AG04450 (cell line): Measurements from ENCODE around the gene SLC8A1. TPM values are rescaled to one million over a fixed set of nuclear protein-coding genes. Genes with fewer than 3 reads are reported as not detected.

Source experiments
- CTCF ChIA-PET: fragments of 300-600, 350-600 bp; formaldehyde crosslinking; extraction: SDS; loops from one replicate; lab custom pipeline; 2022; ENCODE audit warnings: antibody characterized with exemption, inconsistent platforms; lab: Charles Lee
- POLR2A ChIA-PET: fragments of 350-600 bp; formaldehyde crosslinking; extraction: SDS; loops from one replicate; lab custom pipeline; 2021; ENCODE audit warnings: antibody characterized with exemption, inconsistent platforms; lab: Yijun Ruan, JAX
- DNase-seq: peaks from one replicate; pipeline ENCODE4 v3.0.0-alpha.2; 2011; ENCODE audit warnings: low read depth, low spot score
- H3K27ac ChIP-seq: one replicate; pipeline ENCODE4 v1.5.1; 2012; ENCODE audit warnings: low read depth, low read length, control low read depth
- H3K27me3 ChIP-seq: one replicate; pipeline ENCODE4 v1.6.0; 2012; ENCODE audit warnings: low read length; ENCODE audit not compliant: control insufficient read depth, insufficient read depth
- H3K4me3 ChIP-seq: 2 replicates; pipeline ENCODE4 v1.5.1; 2011; ENCODE audit warnings: mild to moderate bottlenecking, low read depth, low read length, control low read depth
- H3K9me3 ChIP-seq: 2 replicates; pipeline ENCODE4 v1.5.1; 2012; ENCODE audit warnings: low read length; ENCODE audit not compliant: control insufficient read depth, insufficient read depth
- CTCF ChIP-seq: IDR thresholded peaks from 2 replicates; pipeline ENCODE4 v1.5.1; 2011; ENCODE audit warnings: low read depth, low read length, control low read depth, inconsistent platforms
- polyA plus RNA-seq: library from polyadenylated mRNA; depleted of rRNA; stranded (reverse); fragments of >200 nt; gene quantifications from 2 replicates; pipeline ENCODE4 v1.2.3, GENCODE V29; 2011

The SLC8A1 gene
- polyA plus RNA-seq, 1 experiment = 19.3 TPM

- CTCF ChIA-PET = no interaction called here
- POLR2A ChIA-PET = no interaction called here
- DNase-seq = no peak
- no peak overlapping the region for H3K27ac ChIP-seq
- H3K4me3 ChIP-seq = no peak overlapping the region
- TF ChIP-seq CTCF = no peak
- no peaks in the 10 kb centered on the region for H3K27me3 ChIP-seq
- peaks cover 7% of the 10 kb centered on the region; the same call in 1 of the 2 replicates for H3K9me3 ChIP-seq
Observed at GRCh38 chr2:40384233-40384632, 67.7 kb downstream of the SLC8A1 start.

- Histone ChIP-seq H3K27me3 (no peaks in the 10 kb centered on the region), H3K9me3 (peaks cover 7% of the 10 kb centered on the region; the same call in 1 of the 2 replicates), H3K27ac (no peak overlapping the region), H3K4me3 (no peak overlapping the region)
- no peak for DNase-seq
- TF ChIP-seq CTCF = no peak
- ChIA-PET CTCF (interaction anchor here (1.0 kb wide), 1 partner anchor 21 kb away, joined by 3 read pairs; no protein-coding TSS in a partner anchor), POLR2A (no interaction called here)
Observed at GRCh38 chr2:40380721-40381120, 71.2 kb downstream of the SLC8A1 start.

GRCh38 chr2:40380041-40380440, 71.8 kb downstream of the SLC8A1 start:
- Histone ChIP-seq H3K27ac (no peak overlapping the region), H3K9me3 (peaks cover 7% of the 10 kb centered on the region; the same call in 1 of the 2 replicates), H3K4me3 (no peak overlapping the region), H3K27me3 (no peaks in the 10 kb centered on the region)
- DNase-seq = no peak
- ChIA-PET POLR2A (no interaction called here), CTCF (interaction anchor here (1.0 kb wide), 1 partner anchor 21 kb away, joined by 3 read pairs; no protein-coding TSS in a partner anchor)
- no peak for TF ChIP-seq CTCF

GRCh38 chr2:40374543-40375240, 77.2 kb downstream of the SLC8A1 start:
- ChIA-PET POLR2A (no interaction called here), CTCF (no interaction called here)
- no peak overlapping the region for H3K4me3 ChIP-seq
- no peak for DNase-seq
- no peak overlapping the region for H3K27ac ChIP-seq
- H3K9me3 ChIP-seq = no peaks in the 10 kb centered on the region
- TF ChIP-seq CTCF = no peak
- no peaks in the 10 kb centered on the region for H3K27me3 ChIP-seq

GRCh38 chr2:40373111-40373510, 78.8 kb downstream of the SLC8A1 start:
- no peak for DNase-seq
- no peaks in the 10 kb centered on the region for H3K9me3 ChIP-seq
- H3K27me3 ChIP-seq = no peaks in the 10 kb centered on the region
- H3K27ac ChIP-seq = no peak overlapping the region
- TF ChIP-seq CTCF = no peak
- POLR2A ChIA-PET = no interaction called here
- CTCF ChIA-PET = interaction anchor here (0.9 kb wide), 1 partner anchor 30 kb away, joined by 3 read pairs; no protein-coding TSS in a partner anchor
- no peak overlapping the region for H3K4me3 ChIP-seq
